MM.1S (cell line): ENCODE data around the gene EXOSC1.

ENCODE experiments used
- DNase-seq: peaks from one replicate; pipeline ENCODE4 v3.0.0-alpha.2; 2015
- H2AFZ ChIP-seq: fragments of 300-600 bp; sonication (generic); 2 replicates; pipeline ENCODE4 v1.6.0; 2016; ENCODE audit warnings: antibody characterized with exemption, low read length
- H3F3A ChIP-seq: fragments of 300-600 bp; sonication (generic); 2 replicates; pipeline ENCODE4 v1.6.1; 2016; ENCODE audit warnings: mild to moderate bottlenecking, antibody characterized with exemption, low read length, moderate library complexity, mixed read lengths; ENCODE audit not compliant: insufficient read depth
- H3K27ac ChIP-seq: fragments of 300-600 bp; sonication (generic); 2 replicates; pipeline ENCODE4 v1.5.1; 2016; ENCODE audit warnings: mild to moderate bottlenecking, low read length
- H3K27me3 ChIP-seq: fragments of 300-600 bp; sonication (generic); replicated peaks from 2 replicates; pipeline ENCODE4 v1.6.0; 2016; ENCODE audit warnings: low read length; ENCODE audit not compliant: insufficient read depth
- H3K36me3 ChIP-seq: fragments of 300-600 bp; sonication (generic); replicated peaks from 2 replicates; pipeline ENCODE4 v1.6.1; 2016; ENCODE audit warnings: mild to moderate bottlenecking, low read length, mixed read lengths; ENCODE audit not compliant: insufficient read depth
- H3K4me1 ChIP-seq: fragments of 300-600 bp; sonication (generic); 2 replicates; pipeline ENCODE4 v1.6.1; 2016; ENCODE audit warnings: low read length, mixed read lengths
- H3K4me2 ChIP-seq: fragments of 300-600 bp; sonication (generic); 2 replicates; pipeline ENCODE4 v1.6.0; 2016; ENCODE audit warnings: low read depth, low read length
- H3K4me3 ChIP-seq: fragments of 300-600 bp; sonication (generic); 2 replicates; pipeline ENCODE4 v1.5.1; 2016; ENCODE audit warnings: low read length, mixed read lengths
- H3K79me2 ChIP-seq: fragments of 300-600 bp; sonication (generic); 2 replicates; pipeline ENCODE4 v1.6.1; 2016; ENCODE audit warnings: mixed run types, low read length, mixed read lengths
- H3K9ac ChIP-seq: fragments of 300-600 bp; sonication (generic); 2 replicates; pipeline ENCODE4 v1.6.1; 2016; ENCODE audit warnings: low read length, mixed read lengths
- H3K9me2 ChIP-seq: fragments of 300-600 bp; sonication (generic); replicated peaks from 2 replicates; pipeline ENCODE4 v1.6.1; 2016; ENCODE audit warnings: mild to moderate bottlenecking, low read length, mixed read lengths; ENCODE audit not compliant: insufficient read depth
- H3K9me3 ChIP-seq: fragments of 300-600 bp; sonication (generic); replicated peaks from 2 replicates; pipeline ENCODE4 v1.6.1; 2016; ENCODE audit warnings: mild to moderate bottlenecking, low read length, mixed read lengths; ENCODE audit not compliant: insufficient read depth
- H4K20me1 ChIP-seq: fragments of 300-600 bp; sonication (generic); 2 replicates; pipeline ENCODE4 v1.6.1; 2016; ENCODE audit warnings: mild to moderate bottlenecking, low read length, moderate library complexity, mixed read lengths; ENCODE audit not compliant: insufficient read depth
- EZH2 ChIP-seq: fragments of 300-600 bp; sonication (generic); optimal IDR thresholded peaks from 2 replicates; pipeline ENCODE3; 2017; ENCODE audit warnings: low read depth, mild to moderate bottlenecking, antibody characterized with exemption, low read length, mixed read lengths
- EZH2phosphoT487 ChIP-seq: fragments of 300-600 bp; sonication (generic); IDR thresholded peaks from 2 replicates; pipeline ENCODE4 v1.6.1; 2018; ENCODE audit warnings: antibody characterized with exemption, low read length
- TF ChIP-seq, protein P1 (sequence below): fragments of 300-600 bp; sonication (generic); IDR thresholded peaks from 2 replicates; pipeline ENCODE4 v1.5.1; 2016; ENCODE audit warnings: antibody characterized with exemption, low read length, mixed read lengths

EXOSC1 gene

DNA sequence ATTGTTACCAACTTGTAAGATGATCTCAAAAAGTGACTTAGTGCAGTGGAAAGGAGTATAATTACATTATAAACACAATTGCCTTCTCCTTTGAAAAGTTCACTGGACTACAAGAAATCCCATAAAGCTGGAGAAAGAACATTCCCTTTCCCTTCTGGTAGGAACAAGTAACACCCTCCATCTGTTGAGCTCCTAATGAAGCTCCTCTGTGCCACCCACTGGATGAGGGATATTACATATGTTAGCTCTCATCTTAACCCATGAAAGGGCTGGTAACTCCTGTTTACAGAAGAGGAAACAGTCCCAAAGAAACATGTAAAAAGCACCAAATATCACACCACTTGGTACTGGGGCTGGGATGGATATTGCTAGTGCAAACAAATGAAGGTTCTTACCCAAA, 11.8 kb downstream of the EXOSC1 start:
- H3K9me3 ChIP-seq, result no peaks in the 10 kb centered on the region
- H4K20me1 ChIP-seq, result peaks cover 8% of the 10 kb centered on the region; the same call in 1 of the 2 replicates
- peaks cover 24% of the 10 kb centered on the region for H3K79me2 ChIP-seq
- H3K9me2 ChIP-seq, result no peaks in the 10 kb centered on the region
- no peaks in the 10 kb centered on the region for H3K4me1 ChIP-seq
- no peak overlapping the region for H3K9ac ChIP-seq
- no peak overlapping the region for H3K4me2 ChIP-seq
- H3F3A ChIP-seq, result peaks cover 21% of the 10 kb centered on the region
- H3K27ac ChIP-seq, result no peak overlapping the region
- H3K36me3 ChIP-seq, result peaks cover 7% of the 10 kb centered on the region; the same call in 1 of the 2 replicates
- H2AFZ ChIP-seq, result no peak overlapping the region
- H3K27me3 ChIP-seq, result no peaks in the 10 kb centered on the region
- no peak overlapping the region for H3K4me3 ChIP-seq
- DNase-seq, result no peak
- TF ChIP-seq, protein P1, sequence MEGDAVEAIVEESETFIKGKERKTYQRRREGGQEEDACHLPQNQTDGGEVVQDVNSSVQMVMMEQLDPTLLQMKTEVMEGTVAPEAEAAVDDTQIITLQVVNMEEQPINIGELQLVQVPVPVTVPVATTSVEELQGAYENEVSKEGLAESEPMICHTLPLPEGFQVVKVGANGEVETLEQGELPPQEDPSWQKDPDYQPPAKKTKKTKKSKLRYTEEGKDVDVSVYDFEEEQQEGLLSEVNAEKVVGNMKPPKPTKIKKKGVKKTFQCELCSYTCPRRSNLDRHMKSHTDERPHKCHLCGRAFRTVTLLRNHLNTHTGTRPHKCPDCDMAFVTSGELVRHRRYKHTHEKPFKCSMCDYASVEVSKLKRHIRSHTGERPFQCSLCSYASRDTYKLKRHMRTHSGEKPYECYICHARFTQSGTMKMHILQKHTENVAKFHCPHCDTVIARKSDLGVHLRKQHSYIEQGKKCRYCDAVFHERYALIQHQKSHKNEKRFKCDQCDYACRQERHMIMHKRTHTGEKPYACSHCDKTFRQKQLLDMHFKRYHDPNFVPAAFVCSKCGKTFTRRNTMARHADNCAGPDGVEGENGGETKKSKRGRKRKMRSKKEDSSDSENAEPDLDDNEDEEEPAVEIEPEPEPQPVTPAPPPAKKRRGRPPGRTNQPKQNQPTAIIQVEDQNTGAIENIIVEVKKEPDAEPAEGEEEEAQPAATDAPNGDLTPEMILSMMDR, result no peak
- TF ChIP-seq EZH2 (no peak), EZH2phosphoT487 (no peak)

DNA sequence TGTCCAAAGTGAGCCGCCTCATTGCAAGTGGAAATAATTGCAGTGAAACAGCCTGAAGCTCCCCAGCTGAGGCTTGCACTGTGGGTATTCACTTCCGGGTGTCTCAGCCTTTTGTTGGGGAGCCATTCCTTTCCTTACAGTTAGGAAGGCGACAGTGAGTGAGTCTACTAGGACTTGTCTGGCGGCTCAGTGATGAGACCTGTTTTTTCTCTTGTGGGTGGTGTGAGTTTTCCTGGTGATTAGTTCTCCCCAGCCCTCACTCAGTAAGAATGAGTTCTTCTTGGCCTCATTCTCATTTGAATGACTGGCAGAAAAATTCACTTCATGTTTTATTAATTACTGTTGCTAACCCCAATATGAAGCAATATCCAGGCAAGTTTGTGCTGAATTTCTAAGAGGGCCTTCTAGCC, 17.2 kb downstream of the EXOSC1 start:
- H3K9me3 ChIP-seq, result no peaks in the 10 kb centered on the region
- peaks cover 11% of the 10 kb centered on the region for H4K20me1 ChIP-seq
- peak overlapping the region; percentile 87; the same call in 1 of the 2 replicates for H3K4me2 ChIP-seq
- TF ChIP-seq, protein P1, result no peak
- TF ChIP-seq EZH2phosphoT487, result no peak
- no peak for TF ChIP-seq EZH2
- no peaks in the 10 kb centered on the region for H3K9me2 ChIP-seq
- H3K36me3 ChIP-seq, result peaks cover 7% of the 10 kb centered on the region; the same call in 1 of the 2 replicates
- no peak overlapping the region for H3K9ac ChIP-seq
- H3K79me2 ChIP-seq, result peaks cover 54% of the 10 kb centered on the region
- no peak overlapping the region for H2AFZ ChIP-seq
- peak overlapping the region; percentile 93; the same call in 1 of the 2 replicates for H3K4me3 ChIP-seq
- H3K27ac ChIP-seq, result no peak overlapping the region
- DNase-seq, result no peak
- H3F3A ChIP-seq, result peaks cover 9% of the 10 kb centered on the region
- peaks cover 14% of the 10 kb centered on the region for H3K4me1 ChIP-seq
- no peaks in the 10 kb centered on the region for H3K27me3 ChIP-seq

DNA sequence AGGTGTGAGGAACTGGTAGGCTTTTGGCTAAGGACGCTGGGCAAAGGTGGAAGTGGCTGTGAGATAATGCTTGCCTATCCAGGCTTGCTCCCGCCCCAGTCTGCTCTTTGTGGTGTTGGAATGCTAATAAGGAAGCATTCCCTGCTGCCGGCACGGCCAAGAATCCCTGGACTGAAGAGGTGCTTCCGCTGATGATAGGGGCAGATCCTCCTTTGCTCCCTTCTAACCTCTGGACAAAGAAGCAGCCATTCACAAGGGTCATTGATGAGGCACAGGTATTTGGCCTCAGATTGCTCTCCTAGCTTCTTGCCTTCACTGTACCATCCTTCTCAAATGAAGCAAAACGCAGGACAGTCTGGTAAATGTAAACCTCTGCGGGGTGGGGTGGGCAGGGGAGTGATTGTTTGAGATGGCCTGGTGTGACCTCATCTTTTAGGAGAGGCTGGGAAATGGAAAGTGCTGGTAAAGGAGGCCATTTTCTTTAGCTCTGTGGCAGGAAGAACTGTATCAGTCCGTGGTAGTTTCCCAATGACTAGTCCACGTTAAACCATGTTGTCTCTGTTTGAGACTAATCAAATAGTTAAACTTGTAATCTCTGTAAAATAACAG, 18.1 kb downstream of the EXOSC1 start:
- Histone ChIP-seq H3K79me2 (peaks cover 54% of the 10 kb centered on the region), H4K20me1 (peaks cover 11% of the 10 kb centered on the region), H3K27me3 (no peaks in the 10 kb centered on the region), H3K9me3 (no peaks in the 10 kb centered on the region), H2AFZ (no peak overlapping the region), H3K9ac (peak overlapping the region; percentile 89; the same call in 1 of the 2 replicates), H3K4me1 (peaks cover 14% of the 10 kb centered on the region), H3K9me2 (no peaks in the 10 kb centered on the region), H3F3A (peaks cover 6% of the 10 kb centered on the region), H3K4me2 (peak overlapping the region; percentile 87), H3K27ac (no peak overlapping the region), H3K36me3 (peaks cover 7% of the 10 kb centered on the region; the same call in 1 of the 2 replicates), H3K4me3 (peak overlapping the region; percentile 93)
- DNase-seq, result no peak
- TF ChIP-seq, protein P1, result no peak
- TF ChIP-seq EZH2, result no peak
